DOHH2 (cell line): Measurements from ENCODE around the gene ERG28.
A peak's percentile ranks its signal among the peaks of the same experiment; 100 is the strongest.

Experiments
- H3F3A ChIP-seq: fragments of 200-600 bp; sonication (generic), shearing (Covaris generic); 2 replicates; pipeline ENCODE4 v1.6.0; 2016; ENCODE audit warnings: antibody characterized with exemption, mild to moderate bottlenecking; ENCODE audit not compliant: control insufficient read depth, insufficient read depth
- H3K27ac ChIP-seq: fragments of 200-600 bp; sonication (generic); 2 replicates; pipeline ENCODE4 v1.5.1; 2014; ENCODE audit warnings: low read depth, mild to moderate bottlenecking, low read length, moderate library complexity
- H3K27me3 ChIP-seq: fragments of 200-600 bp; sonication (generic); 2 replicates; pipeline ENCODE4 v1.6.1; 2014; ENCODE audit warnings: mild to moderate bottlenecking, low read length, mixed read lengths; ENCODE audit not compliant: control insufficient read depth
- H3K36me3 ChIP-seq: fragments of 200-600 bp; sonication (generic); 2 replicates; pipeline ENCODE4 v1.6.1; 2014; ENCODE audit warnings: mild to moderate bottlenecking, low read length, moderate library complexity, mixed read lengths; ENCODE audit not compliant: control insufficient read depth
- H3K4me1 ChIP-seq: fragments of 200-600 bp; sonication (generic); 2 replicates; pipeline ENCODE4 v1.6.1; 2014; ENCODE audit warnings: mild to moderate bottlenecking, low read length, mixed read lengths; ENCODE audit not compliant: control insufficient read depth
- H3K4me2 ChIP-seq: fragments of 200-600 bp; sonication (generic); 2 replicates; pipeline ENCODE4 v1.6.0; 2014; ENCODE audit warnings: mild to moderate bottlenecking, low read length, moderate library complexity
- H3K4me3 ChIP-seq: fragments of 200-600 bp; sonication (generic); 2 replicates; pipeline ENCODE4 v1.5.1; 2014; ENCODE audit warnings: mild to moderate bottlenecking, low read length, mixed read lengths
- H3K79me2 ChIP-seq: fragments of 200-600 bp; sonication (generic); 2 replicates; pipeline ENCODE4 v1.6.1; 2014; ENCODE audit warnings: mild to moderate bottlenecking, low read length, mixed read lengths; ENCODE audit not compliant: control insufficient read depth
- H3K9me2 ChIP-seq: fragments of 200-600 bp; sonication (generic); replicated peaks from 2 replicates; pipeline ENCODE4 v1.6.1; 2014; ENCODE audit warnings: mild to moderate bottlenecking, low read length, mixed read lengths; ENCODE audit not compliant: control insufficient read depth
- H3K9me3 ChIP-seq: fragments of 200-600 bp; sonication (generic); 2 replicates; pipeline ENCODE4 v1.6.1; 2014; ENCODE audit warnings: antibody characterized with exemption, low read length, mixed read lengths; ENCODE audit not compliant: control insufficient read depth, insufficient read depth
- H4K20me1 ChIP-seq: fragments of 200-600 bp; sonication (generic); 2 replicates; pipeline ENCODE4 v1.6.0; 2014; ENCODE audit warnings: low read depth, mild to moderate bottlenecking, antibody characterized with exemption, low read length, moderate library complexity; ENCODE audit not compliant: control insufficient read depth, insufficient read depth
- CTCF ChIP-seq: fragments of 200-600 bp; sonication (generic); IDR thresholded peaks from one replicate; pipeline ENCODE4 v1.5.1; 2014; ENCODE audit warnings: antibody characterized with exemption, mild to moderate bottlenecking, low read depth, low read length; ENCODE audit not compliant: poor library complexity, severe bottlenecking
- EZH2phosphoT487 ChIP-seq: fragments of 200-600 bp; sonication (generic); IDR thresholded peaks from 2 replicates; pipeline ENCODE4 v1.6.1; 2017; ENCODE audit warnings: borderline replicate concordance, mild to moderate bottlenecking, antibody characterized with exemption, low read length, moderate library complexity, mixed read lengths

ERG28 gene

GRCh38 chr14:75660238-75660629 lies 442 bp downstream of the ERG28 start:
- H3F3A ChIP-seq: no peaks in the 10 kb centered on the region

DNA sequence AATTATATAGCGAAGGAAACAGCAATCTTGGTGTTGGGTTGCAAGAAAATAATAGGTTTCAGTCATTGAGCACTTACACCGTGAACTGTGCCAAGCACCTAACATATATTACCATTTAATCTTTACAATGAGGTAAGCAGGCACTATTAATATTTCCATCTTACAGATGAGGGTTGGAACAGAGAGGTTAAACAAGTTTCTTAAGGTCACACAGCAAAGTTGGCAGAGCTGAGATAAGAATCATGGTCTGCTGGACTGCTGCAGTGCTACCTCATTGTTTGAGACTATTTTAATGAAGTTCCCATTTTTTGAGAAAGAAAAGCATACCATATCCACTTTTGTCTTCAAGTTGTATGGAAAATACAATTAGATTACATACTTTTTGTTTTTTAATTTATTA lies 1.7 kb downstream of the ERG28 start:
- H3K9me2 ChIP-seq: no peaks in the 10 kb centered on the region
- peaks cover 65% of the 10 kb centered on the region for H3K36me3 ChIP-seq
- H3K79me2 ChIP-seq: peaks cover 49% of the 10 kb centered on the region
- peaks cover 21% of the 10 kb centered on the region for H3K4me1 ChIP-seq
- H4K20me1 ChIP-seq: no peaks in the 10 kb centered on the region
- H3K4me3 ChIP-seq: no peak overlapping the region
- no peaks in the 10 kb centered on the region for H3K9me3 ChIP-seq
- H3K4me2 ChIP-seq: peak overlapping the region; percentile 26
- no peak overlapping the region for H3K27ac ChIP-seq
- H3F3A ChIP-seq: no peaks in the 10 kb centered on the region
- H3K27me3 ChIP-seq: no peaks in the 10 kb centered on the region
- no peak for TF ChIP-seq CTCF
- no peak for TF ChIP-seq EZH2phosphoT487

More at GRCh38 chr14:75660238-75660629, 442 bp downstream of the ERG28 start:
- H3K9me2 ChIP-seq: no peaks in the 10 kb centered on the region
- peaks cover 49% of the 10 kb centered on the region for H3K79me2 ChIP-seq
- H4K20me1 ChIP-seq: no peaks in the 10 kb centered on the region
- H3K9me3 ChIP-seq: no peaks in the 10 kb centered on the region
- peak overlapping the region; percentile 96 for H3K4me2 ChIP-seq
- TF ChIP-seq CTCF: no peak
- TF ChIP-seq EZH2phosphoT487: no peak
- H3K36me3 ChIP-seq: peaks cover 62% of the 10 kb centered on the region
- H3K27me3 ChIP-seq: no peaks in the 10 kb centered on the region
- H3K4me1 ChIP-seq: peaks cover 21% of the 10 kb centered on the region
- H3K4me3 ChIP-seq: peak overlapping the region; percentile 82
- H3K27ac ChIP-seq: peak overlapping the region; percentile 63

DNA sequence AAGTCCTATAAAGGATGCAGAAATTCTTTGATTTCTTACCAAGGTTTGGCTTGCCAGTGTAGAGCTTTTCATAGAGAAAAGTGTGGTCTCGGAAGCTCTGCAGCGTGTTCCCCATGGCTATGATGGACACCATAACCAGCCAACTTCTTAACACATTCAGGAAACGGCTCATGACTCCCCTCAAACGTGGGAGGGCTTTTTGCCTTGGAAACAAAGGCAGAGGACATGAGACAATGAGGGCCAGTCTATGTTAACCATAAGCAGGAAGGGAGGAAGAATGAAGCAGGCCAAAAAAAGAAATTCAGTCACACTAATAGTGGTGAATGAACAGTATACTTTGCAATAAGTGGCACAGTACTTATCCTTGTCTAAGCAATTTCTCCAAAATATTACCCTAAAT lies 3.3 kb downstream of the ERG28 start:
- H3K9me2 ChIP-seq: no peaks in the 10 kb centered on the region
- no peak overlapping the region for H3K4me3 ChIP-seq
- H4K20me1 ChIP-seq: no peaks in the 10 kb centered on the region
- H3F3A ChIP-seq: no peaks in the 10 kb centered on the region
- H3K27ac ChIP-seq: no peak overlapping the region
- peaks cover 43% of the 10 kb centered on the region for H3K79me2 ChIP-seq
- peaks cover 66% of the 10 kb centered on the region for H3K36me3 ChIP-seq
- no peaks in the 10 kb centered on the region for H3K27me3 ChIP-seq
- H3K9me3 ChIP-seq: no peaks in the 10 kb centered on the region
- TF ChIP-seq CTCF (no peak), EZH2phosphoT487 (no peak)
- H3K4me2 ChIP-seq: no peak overlapping the region
- H3K4me1 ChIP-seq: peaks cover 21% of the 10 kb centered on the region
